ENCODE data around the gene CTNND2.

The CTNND2 gene

GRCh38 chr5:11547730-11548129 is 356.5 kb downstream of the CTNND2 start:
- Histone ChIP-seq H3K79me2 (ENCODE audit: control insufficient read depth, low read length) (no peaks in the 10 kb centered on the region), H3K4me1 (ENCODE audit: control insufficient read depth, low read length) (no peaks in the 10 kb centered on the region), H3K4me3 (ENCODE audit: low read length) (no peak overlapping the region), H3K9me3 (ENCODE audit: control insufficient read depth, insufficient read depth, low read length) (no peaks in the 10 kb centered on the region), H3K36me3 (ENCODE audit: control insufficient read depth, low read length) (no peaks in the 10 kb centered on the region), H3K9me2 (replicated peaks; ENCODE audit: control insufficient read depth, low read length) (no peaks in the 10 kb centered on the region), H3K4me2 (ENCODE audit: low read length) (no peak overlapping the region), H3K27ac (ENCODE audit: low read depth, low read length) (no peak overlapping the region), H3F3A (ENCODE audit: control insufficient read depth, insufficient read depth) (no peaks in the 10 kb centered on the region), H3K27me3 (ENCODE audit: control insufficient read depth, low read length) (no peaks in the 10 kb centered on the region), H4K20me1 (ENCODE audit: control insufficient read depth, insufficient read depth, low read depth, low read length) (no peaks in the 10 kb centered on the region)
- no peak for TF ChIP-seq EZH2phosphoT487 (IDR thresholded peaks at IDR 0.05; ENCODE audit: borderline replicate concordance, low read length)
- TF ChIP-seq, protein P1, sequence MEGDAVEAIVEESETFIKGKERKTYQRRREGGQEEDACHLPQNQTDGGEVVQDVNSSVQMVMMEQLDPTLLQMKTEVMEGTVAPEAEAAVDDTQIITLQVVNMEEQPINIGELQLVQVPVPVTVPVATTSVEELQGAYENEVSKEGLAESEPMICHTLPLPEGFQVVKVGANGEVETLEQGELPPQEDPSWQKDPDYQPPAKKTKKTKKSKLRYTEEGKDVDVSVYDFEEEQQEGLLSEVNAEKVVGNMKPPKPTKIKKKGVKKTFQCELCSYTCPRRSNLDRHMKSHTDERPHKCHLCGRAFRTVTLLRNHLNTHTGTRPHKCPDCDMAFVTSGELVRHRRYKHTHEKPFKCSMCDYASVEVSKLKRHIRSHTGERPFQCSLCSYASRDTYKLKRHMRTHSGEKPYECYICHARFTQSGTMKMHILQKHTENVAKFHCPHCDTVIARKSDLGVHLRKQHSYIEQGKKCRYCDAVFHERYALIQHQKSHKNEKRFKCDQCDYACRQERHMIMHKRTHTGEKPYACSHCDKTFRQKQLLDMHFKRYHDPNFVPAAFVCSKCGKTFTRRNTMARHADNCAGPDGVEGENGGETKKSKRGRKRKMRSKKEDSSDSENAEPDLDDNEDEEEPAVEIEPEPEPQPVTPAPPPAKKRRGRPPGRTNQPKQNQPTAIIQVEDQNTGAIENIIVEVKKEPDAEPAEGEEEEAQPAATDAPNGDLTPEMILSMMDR (IDR thresholded peaks at IDR 0.05; ENCODE audit: low read depth, low read length, poor library complexity, severe bottlenecking) = no peak

DNA sequence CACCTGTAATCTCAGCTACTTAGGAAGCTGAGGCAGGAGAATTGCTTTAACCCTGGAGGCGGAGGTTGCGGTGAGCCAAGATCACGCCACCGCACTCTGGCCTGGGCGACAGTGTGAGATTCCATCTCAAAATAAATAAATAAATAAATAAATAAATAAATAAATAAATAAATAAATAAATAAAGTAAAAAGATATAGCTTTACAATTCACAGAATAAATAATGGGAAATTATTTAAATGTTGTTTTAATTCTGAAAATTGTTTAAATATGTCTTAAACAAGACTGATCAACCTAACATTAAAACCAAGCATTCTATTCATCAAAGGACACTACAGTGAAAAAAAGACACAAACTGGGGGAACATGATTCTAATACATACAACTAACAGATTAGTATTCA is 357.1 kb downstream of the CTNND2 start:
- TF ChIP-seq, protein P1 (IDR thresholded peaks at IDR 0.05; ENCODE audit: low read depth, low read length, poor library complexity, severe bottlenecking) = no peak
- TF ChIP-seq EZH2phosphoT487 (IDR thresholded peaks at IDR 0.05; ENCODE audit: borderline replicate concordance, low read length) = no peak
- no peaks in the 10 kb centered on the region for H3K36me3 ChIP-seq (ENCODE audit: control insufficient read depth, low read length)
- no peaks in the 10 kb centered on the region for H3F3A ChIP-seq (ENCODE audit: control insufficient read depth, insufficient read depth)
- H3K27me3 ChIP-seq (ENCODE audit: control insufficient read depth, low read length) = no peaks in the 10 kb centered on the region
- H3K4me1 ChIP-seq (ENCODE audit: control insufficient read depth, low read length) = no peaks in the 10 kb centered on the region
- no peak overlapping the region for H3K27ac ChIP-seq (ENCODE audit: low read depth, low read length)
- H3K9me2 ChIP-seq (replicated peaks; ENCODE audit: control insufficient read depth, low read length) = no peaks in the 10 kb centered on the region
- no peaks in the 10 kb centered on the region for H3K79me2 ChIP-seq (ENCODE audit: control insufficient read depth, low read length)
- H3K4me2 ChIP-seq (ENCODE audit: low read length) = no peak overlapping the region
- H4K20me1 ChIP-seq (ENCODE audit: control insufficient read depth, insufficient read depth, low read depth, low read length) = no peaks in the 10 kb centered on the region
- H3K4me3 ChIP-seq (ENCODE audit: low read length) = no peak overlapping the region
- H3K9me3 ChIP-seq (ENCODE audit: control insufficient read depth, insufficient read depth, low read length) = no peaks in the 10 kb centered on the region

DNA sequence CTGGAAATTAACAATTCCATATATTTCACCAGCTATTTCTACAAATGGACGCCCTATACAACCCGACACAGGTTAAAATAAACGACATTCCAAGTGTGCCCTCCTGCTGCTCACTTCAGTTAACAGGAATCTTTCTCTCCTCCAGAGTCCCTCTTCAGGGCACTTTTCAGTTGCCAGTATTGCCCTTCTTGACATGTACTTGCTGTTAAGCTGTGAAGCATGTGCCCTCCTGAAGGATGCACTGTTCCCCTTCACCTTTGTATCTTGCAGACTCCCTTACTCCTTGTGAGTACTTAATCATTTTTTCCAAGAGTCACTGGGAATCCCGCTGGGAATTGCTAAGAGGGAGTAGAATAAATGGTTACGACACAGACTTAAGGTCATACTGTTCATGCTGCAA is 364.1 kb downstream of the CTNND2 start:
- Histone ChIP-seq H3K79me2 (ENCODE audit: control insufficient read depth, low read length) (no peaks in the 10 kb centered on the region), H4K20me1 (ENCODE audit: control insufficient read depth, insufficient read depth, low read depth, low read length) (no peaks in the 10 kb centered on the region), H3K9me2 (replicated peaks; ENCODE audit: control insufficient read depth, low read length) (no peaks in the 10 kb centered on the region), H3K4me1 (ENCODE audit: control insufficient read depth, low read length) (no peaks in the 10 kb centered on the region), H3F3A (ENCODE audit: control insufficient read depth, insufficient read depth) (no peaks in the 10 kb centered on the region), H3K36me3 (ENCODE audit: control insufficient read depth, low read length) (no peaks in the 10 kb centered on the region), H3K4me3 (ENCODE audit: low read length) (no peak overlapping the region), H3K27me3 (ENCODE audit: control insufficient read depth, low read length) (no peaks in the 10 kb centered on the region), H3K9me3 (ENCODE audit: control insufficient read depth, insufficient read depth, low read length) (no peaks in the 10 kb centered on the region), H3K27ac (ENCODE audit: low read depth, low read length) (no peak overlapping the region), H3K4me2 (ENCODE audit: low read length) (no peak overlapping the region)
- TF ChIP-seq EZH2phosphoT487 (IDR thresholded peaks at IDR 0.05; ENCODE audit: borderline replicate concordance, low read length) = no peak
- TF ChIP-seq, protein P1 (IDR thresholded peaks at IDR 0.05; ENCODE audit: low read depth, low read length, poor library complexity, severe bottlenecking) = no peak

Measured in DOHH2 (cell line).